IMR-90 (cell line): ENCODE data around the gene SLC12A4. TPM values are rescaled to one million over a fixed set of nuclear protein-coding genes. Genes with fewer than 3 reads are reported as not detected.

Experiments
- ATAC-seq: fragments of 200-7000 bp; cut with Tn5 transposase; 2 replicates; pipeline ENCODE4 v1.9.1; 2020; ENCODE audit warnings: low read depth, mild to moderate bottlenecking, moderate library complexity
- BruUV-seq: library from RNA; stranded (reverse); fragments of 400-500 nt; replicated peaks from 2 replicates; lab custom pipeline; 2021; lab: Mats Ljungman, UMichigan
- CTCF ChIA-PET: fragments of 300-600 bp; formaldehyde crosslinking; extraction: SDS; loops from one replicate; lab custom pipeline; 2021; ENCODE audit warnings: antibody characterized with exemption; lab: Yijun Ruan, JAX
- POLR2A ChIA-PET: fragments of 300-600 bp; sonication (Branson Sonifier 250); formaldehyde crosslinking; loops from one replicate; lab custom pipeline; 2022; ENCODE audit warnings: antibody characterized with exemption; ENCODE audit not compliant: unreplicated experiment; lab: Charles Lee
- DNase-seq: peaks from one replicate; pipeline ENCODE4 v3.0.0; 2013
- H2AFZ ChIP-seq: replicated peaks from 2 replicates; pipeline ENCODE3; 2013; ENCODE audit warnings: low read length, mild to moderate bottlenecking; ENCODE audit not compliant: poor library complexity
- H2AK5ac ChIP-seq: 2 replicates; pipeline ENCODE4 v1.6.1; 2013; ENCODE audit warnings: low read depth, low read length, inconsistent platforms
- H2AK9ac ChIP-seq: replicated peaks from 2 replicates; pipeline ENCODE3; 2013; ENCODE audit warnings: mild to moderate bottlenecking, low read depth, low read length, moderate library complexity; ENCODE audit not compliant: poor library complexity
- H2BK120ac ChIP-seq: 2 replicates; pipeline ENCODE4 v1.6.1; 2013; ENCODE audit warnings: low read depth, low read length, inconsistent platforms
- H2BK15ac ChIP-seq: 3 replicates; pipeline ENCODE4 v1.6.1; 2013; ENCODE audit warnings: low read depth, low read length, inconsistent platforms
- H2BK20ac ChIP-seq: 2 replicates; pipeline ENCODE4 v1.6.1; 2013; ENCODE audit warnings: low read depth, mild to moderate bottlenecking, inconsistent platforms, low read length, moderate library complexity
- H2BK5ac ChIP-seq: 2 replicates; pipeline ENCODE4 v1.6.1; 2013; ENCODE audit warnings: mild to moderate bottlenecking, low read depth, low read length, inconsistent platforms; ENCODE audit not compliant: poor library complexity, severe bottlenecking
- H3K14ac ChIP-seq: replicated peaks from 2 replicates; pipeline ENCODE4 v1.6.1; 2013; ENCODE audit warnings: low read depth, low read length, inconsistent platforms
- H3K18ac ChIP-seq: 2 replicates; pipeline ENCODE4 v1.6.1; 2013; ENCODE audit warnings: low read depth, low read length, control low read depth
- H3K23ac ChIP-seq: 2 replicates; pipeline ENCODE4 v1.6.1; 2013; ENCODE audit warnings: low read depth, low read length, inconsistent platforms
- H3K27ac ChIP-seq: 2 replicates; pipeline ENCODE4 v1.5.1; 2013; ENCODE audit warnings: mild to moderate bottlenecking, control low read depth, low read length; ENCODE audit not compliant: insufficient read depth
- H3K27me3 ChIP-seq: 2 replicates; pipeline ENCODE4 v1.6.1; 2013; ENCODE audit warnings: low read length; ENCODE audit not compliant: control insufficient read depth, insufficient read depth
- H3K36me3 ChIP-seq: 2 replicates; pipeline ENCODE4 v1.6.1; 2013; ENCODE audit warnings: low read length, mixed read lengths; ENCODE audit not compliant: control insufficient read depth, insufficient read depth
- H3K4ac ChIP-seq: 2 replicates; pipeline ENCODE4 v1.6.1; 2013; ENCODE audit warnings: low read depth, low read length, inconsistent platforms
- H3K4me1 ChIP-seq: 2 replicates; pipeline ENCODE4 v1.6.1; 2013; ENCODE audit warnings: low read length, mixed read lengths; ENCODE audit not compliant: control insufficient read depth, insufficient read depth
- H3K4me2 ChIP-seq: 2 replicates; pipeline ENCODE4 v1.6.1; 2013; ENCODE audit warnings: low read depth, mild to moderate bottlenecking, control low read depth, low read length, moderate library complexity
- H3K4me3 ChIP-seq: 2 replicates; pipeline ENCODE4 v1.5.1; 2013; ENCODE audit warnings: low read depth, mild to moderate bottlenecking, control low read depth, low read length, moderate library complexity; ENCODE audit not compliant: insufficient read depth
- H3K56ac ChIP-seq: 2 replicates; pipeline ENCODE4 v1.6.1; 2013; ENCODE audit warnings: low read length, inconsistent platforms; ENCODE audit not compliant: insufficient read depth; ENCODE audit errors: extremely low read depth
- H3K79me1 ChIP-seq, 2 experiments: 2 replicates each; pipeline ENCODE4 v1.6.1; 2013; ENCODE audit warnings: low read length in 2 of 2, inconsistent platforms in 1 of 2, low read depth in 1 of 2
- H3K9ac ChIP-seq: 2 replicates; pipeline ENCODE4 v1.6.1; 2013; ENCODE audit warnings: low read depth, low read length, control low read depth
- H3K9me1 ChIP-seq: 2 replicates; pipeline ENCODE4 v1.6.1; 2013; ENCODE audit warnings: low read length, inconsistent platforms; ENCODE audit not compliant: insufficient read depth
- H3K9me3 ChIP-seq: 2 replicates; pipeline ENCODE4 v1.6.1; 2013; ENCODE audit warnings: low read length; ENCODE audit not compliant: control insufficient read depth, insufficient read depth
- H4K20me1 ChIP-seq: 2 replicates; pipeline ENCODE4 v1.6.1; 2013; ENCODE audit warnings: low read length, inconsistent platforms; ENCODE audit not compliant: insufficient read depth
- H4K5ac ChIP-seq: 2 replicates; pipeline ENCODE4 v1.6.1; 2013; ENCODE audit warnings: mild to moderate bottlenecking, low read depth, low read length, control low read depth
- H4K8ac ChIP-seq, 2 experiments: 2 replicates each; pipeline ENCODE4 v1.6.1; 2013; ENCODE audit warnings: low read depth in 2 of 2, low read length in 2 of 2, control low read depth in 1 of 2, inconsistent platforms in 1 of 2
- H4K91ac ChIP-seq: 2 replicates; pipeline ENCODE4 v1.6.1; 2013; ENCODE audit warnings: low read depth, low read length, inconsistent platforms; ENCODE audit not compliant: insufficient read depth
- BHLHE40 ChIP-seq: fragments of 150-350 bp; IDR thresholded peaks from 2 replicates; pipeline ENCODE4 v1.6.1; 2016; ENCODE audit warnings: mild to moderate bottlenecking, low read depth, low read length
- CEBPB ChIP-seq: IDR thresholded peaks from 2 replicates; pipeline ENCODE4 v1.6.1; 2012; ENCODE audit warnings: low read depth, low read length, improper control_type of control experiment
- CHD1 ChIP-seq: IDR thresholded peaks from 2 replicates; pipeline ENCODE4 v1.6.1; 2012; ENCODE audit warnings: low read depth, low read length, improper control_type of control experiment
- ELK1 ChIP-seq: fragments of 150-350 bp; IDR thresholded peaks from 2 replicates; pipeline ENCODE4 v1.6.1; 2016; ENCODE audit warnings: low read depth, mild to moderate bottlenecking, low read length, moderate library complexity, borderline replicate concordance
- FOS ChIP-seq: fragments of 150-350 bp; IDR thresholded peaks from 2 replicates; pipeline ENCODE4 v1.6.1; 2016; ENCODE audit warnings: low read depth, low read length
- MAFK ChIP-seq: IDR thresholded peaks from 2 replicates; pipeline ENCODE4 v1.6.1; 2012; ENCODE audit warnings: low read depth, low read length, improper control_type of control experiment
- MAZ ChIP-seq: IDR thresholded peaks from 2 replicates; pipeline ENCODE4 v1.6.1; 2012; ENCODE audit warnings: low read depth, mild to moderate bottlenecking, low read length, improper control_type of control experiment, moderate library complexity, borderline replicate concordance
- MXI1 ChIP-seq: IDR thresholded peaks from 2 replicates; pipeline ENCODE4 v1.6.1; 2012; ENCODE audit warnings: low read depth, mild to moderate bottlenecking, low read length, moderate library complexity, borderline replicate concordance
- NFE2L2 ChIP-seq: fragments of 150-350 bp; IDR thresholded peaks from 2 replicates; pipeline ENCODE4 v1.6.1; 2016; ENCODE audit warnings: low read depth, mild to moderate bottlenecking, low read length
- POLR2A ChIP-seq: IDR thresholded peaks from 2 replicates; pipeline ENCODE4 v1.6.1; 2012; ENCODE audit warnings: mild to moderate bottlenecking, low read depth, low read length
- RAD21 ChIP-seq: IDR thresholded peaks from 2 replicates; pipeline ENCODE4 v1.6.1; 2012; ENCODE audit warnings: low read length, improper control_type of control experiment
- RCOR1 ChIP-seq: IDR thresholded peaks from 2 replicates; pipeline ENCODE4 v1.6.1; 2012; ENCODE audit warnings: mild to moderate bottlenecking, low read length, improper control_type of control experiment; ENCODE audit not compliant: insufficient replicate concordance
- RFX5 ChIP-seq: IDR thresholded peaks from 2 replicates; pipeline ENCODE4 v1.8.0; 2012; ENCODE audit warnings: low read depth, mild to moderate bottlenecking, low read length, moderate library complexity
- SMC3 ChIP-seq: fragments of 150-350 bp; IDR thresholded peaks from 2 replicates; pipeline ENCODE4 v1.6.1; 2016; ENCODE audit warnings: low read depth, mild to moderate bottlenecking, antibody characterized with exemption, low read length, moderate library complexity
- WGBS, 2 experiments: methylation state at CpG; one replicate each; pipeline versions ENCODE4 v1.1.5 to v1.1.7; 2013; ENCODE audit warnings: missing lambda C conversion rate in 2 of 2; ENCODE audit not compliant: insufficient read length in 1 of 2; ENCODE audit errors: extremely low coverage in 2 of 2; 5-methylcytosine and 5-hydroxymethylcytosine counted together
- dilution Hi-C: fragments of 300-500 bp; cut with HindIII; formaldehyde crosslinking; loops from one replicate; pipeline ENCODE4 v1.14.3; 2018; ENCODE audit warnings: low sequenced_read_pairs; ENCODE audit not compliant: unreplicated experiment
- in situ Hi-C: fragments of 300-500 bp; cut with MboI; formaldehyde crosslinking; loops from 3 replicates; pipeline ENCODE4 v1.14.3; 2019; ENCODE audit warnings: low sequenced_read_pairs, inconsistent platforms, mixed read lengths
- intact Hi-C: fragments of 100-400 bp; cut with micrococcal nuclease; formaldehyde crosslinking; loops from 2 replicates; pipeline ENCODE4 v1.10.0; 2022
- polyA plus RNA-seq, 3 experiments: library from polyadenylated mRNA; depleted of rRNA; stranded (reverse); fragments of >200 nt; gene quantifications; 2 replicates each; pipeline ENCODE4 v1.2.3, GENCODE V29; 2012; ENCODE audit warnings: low replicate concordance in 1 of 3
- total RNA-seq: library from RNA; depleted of rRNA; stranded (reverse); fragments of >200 nt; gene quantifications from 2 replicates; pipeline ENCODE4 v1.2.3, GENCODE V29; 2012
- TF ChIP-seq, protein P1 (sequence below): fragments of 150-350 bp; IDR thresholded peaks from 2 replicates; pipeline ENCODE4 v1.6.1; 2017; ENCODE audit warnings: mild to moderate bottlenecking, antibody characterized with exemption, low read length, low read depth
- TF ChIP-seq, protein P2 (sequence below): conservative IDR thresholded peaks from 2 replicates; pipeline ENCODE4 v1.5.1; 2012; ENCODE audit warnings: mild to moderate bottlenecking, low read depth, low read length, improper control_type of control experiment

The SLC12A4 gene
- total and polyA plus RNA-seq, 2 of the 4 experiments (the other 2 are of a cell fraction) = 36.6 to 132 TPM

GRCh38 chr16:67922221-67922620 is 46.2 kb downstream of the SLC12A4 start:
- Histone ChIP-seq H2BK15ac (no peak overlapping the region), H3K56ac (no peak overlapping the region), H2BK120ac (no peak overlapping the region), H2AFZ (no peak overlapping the region), H3K14ac (no peak overlapping the region), H3K23ac (no peak overlapping the region), H4K8ac (no peak overlapping the region), H2BK5ac (no peak overlapping the region), H3K36me3 (peaks cover 17% of the 10 kb centered on the region), H4K5ac (no peak overlapping the region), H3K4ac (no peak overlapping the region), H3K9ac (no peak overlapping the region), H4K91ac (no peak overlapping the region), H2BK20ac (no peak overlapping the region), H3K9me3 (no peaks in the 10 kb centered on the region), H3K9me1 (peaks cover 19% of the 10 kb centered on the region), H3K4me2 (no peak overlapping the region), H2AK9ac (no peak overlapping the region), H3K4me3 (no peak overlapping the region), H4K20me1 (peaks cover 78% of the 10 kb centered on the region), H3K27me3 (no peaks in the 10 kb centered on the region), H3K27ac (no peak overlapping the region), H3K18ac (no peak overlapping the region), H3K4me1 (peaks cover 8% of the 10 kb centered on the region), H3K79me1 (peaks cover 19 to 76% of the 10 kb centered on the region in 2 experiments), H2AK5ac (no peak overlapping the region)
- dilution Hi-C loops = no loop called here
- ATAC-seq = no peak
- DNase-seq = peak; percentile 25
- no TSS peak for BruUV-seq
- CTCF ChIA-PET = interaction anchor here (0.8 kb wide), 1 partner anchor 38 kb away, joined by 3 read pairs; no protein-coding TSS in a partner anchor
- WGBS, 2 experiments = 20% methylated on average over 1 of the region's 5 CpGs; no CpG with 5 or more reads in 1 of the 2 experiments
- in situ Hi-C loops = no loop called here
- intact Hi-C loops = no loop called here
- POLR2A ChIA-PET = no interaction called here
- no peak for TF ChIP-seq MAZ
- no peak for TF ChIP-seq BHLHE40
- TF ChIP-seq, protein P1, sequence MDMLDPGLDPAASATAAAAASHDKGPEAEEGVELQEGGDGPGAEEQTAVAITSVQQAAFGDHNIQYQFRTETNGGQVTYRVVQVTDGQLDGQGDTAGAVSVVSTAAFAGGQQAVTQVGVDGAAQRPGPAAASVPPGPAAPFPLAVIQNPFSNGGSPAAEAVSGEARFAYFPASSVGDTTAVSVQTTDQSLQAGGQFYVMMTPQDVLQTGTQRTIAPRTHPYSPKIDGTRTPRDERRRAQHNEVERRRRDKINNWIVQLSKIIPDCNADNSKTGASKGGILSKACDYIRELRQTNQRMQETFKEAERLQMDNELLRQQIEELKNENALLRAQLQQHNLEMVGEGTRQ = no peak
- no peak for TF ChIP-seq ELK1
- TF ChIP-seq NFE2L2 = no peak
- TF ChIP-seq CHD1 = no peak
- TF ChIP-seq, protein P2, sequence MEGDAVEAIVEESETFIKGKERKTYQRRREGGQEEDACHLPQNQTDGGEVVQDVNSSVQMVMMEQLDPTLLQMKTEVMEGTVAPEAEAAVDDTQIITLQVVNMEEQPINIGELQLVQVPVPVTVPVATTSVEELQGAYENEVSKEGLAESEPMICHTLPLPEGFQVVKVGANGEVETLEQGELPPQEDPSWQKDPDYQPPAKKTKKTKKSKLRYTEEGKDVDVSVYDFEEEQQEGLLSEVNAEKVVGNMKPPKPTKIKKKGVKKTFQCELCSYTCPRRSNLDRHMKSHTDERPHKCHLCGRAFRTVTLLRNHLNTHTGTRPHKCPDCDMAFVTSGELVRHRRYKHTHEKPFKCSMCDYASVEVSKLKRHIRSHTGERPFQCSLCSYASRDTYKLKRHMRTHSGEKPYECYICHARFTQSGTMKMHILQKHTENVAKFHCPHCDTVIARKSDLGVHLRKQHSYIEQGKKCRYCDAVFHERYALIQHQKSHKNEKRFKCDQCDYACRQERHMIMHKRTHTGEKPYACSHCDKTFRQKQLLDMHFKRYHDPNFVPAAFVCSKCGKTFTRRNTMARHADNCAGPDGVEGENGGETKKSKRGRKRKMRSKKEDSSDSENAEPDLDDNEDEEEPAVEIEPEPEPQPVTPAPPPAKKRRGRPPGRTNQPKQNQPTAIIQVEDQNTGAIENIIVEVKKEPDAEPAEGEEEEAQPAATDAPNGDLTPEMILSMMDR = no peak
- TF ChIP-seq RAD21 = no peak
- no peak for TF ChIP-seq MXI1
- TF ChIP-seq SMC3 = no peak
- no peak for TF ChIP-seq CEBPB
- no peak for TF ChIP-seq RCOR1
- TF ChIP-seq FOS = no peak
- no peak for TF ChIP-seq POLR2A
- no peak for TF ChIP-seq MAFK
- no peak for TF ChIP-seq RFX5
